Fibroblast of lung (primary cell): ENCODE data around the gene ZNF526. TPM values are rescaled to one million over a fixed set of nuclear protein-coding genes. Genes with fewer than 3 reads are reported as not detected.

ENCODE experiments used
- DNase-seq, 2 donors: peaks; one replicate each; pipeline versions ENCODE4 v3.0.0 to v3.0.0-alpha.2; 2010; ENCODE audit warnings: low read depth in 2 of 2
- H2AFZ ChIP-seq: 2 replicates; pipeline ENCODE4 v1.5.1; 2012; ENCODE audit warnings: low read length, control low read depth, inconsistent platforms
- H3K27ac ChIP-seq: 2 replicates; pipeline ENCODE4 v1.5.1; 2011; ENCODE audit warnings: low read length, control low read depth; ENCODE audit not compliant: insufficient read depth
- H3K27me3 ChIP-seq: 2 replicates; pipeline ENCODE4 v1.5.1; 2011; ENCODE audit warnings: mild to moderate bottlenecking, low read length; ENCODE audit not compliant: control insufficient read depth, insufficient read depth
- H3K36me3 ChIP-seq: 2 replicates; pipeline ENCODE4 v1.5.1; 2011; ENCODE audit warnings: low read length; ENCODE audit not compliant: control insufficient read depth, insufficient read depth
- H3K4me1 ChIP-seq: 2 replicates; pipeline ENCODE4 v1.5.1; 2011; ENCODE audit warnings: low read length; ENCODE audit not compliant: control insufficient read depth, insufficient read depth; ENCODE audit errors: extremely low read depth
- H3K4me2 ChIP-seq: 2 replicates; pipeline ENCODE4 v1.5.1; 2011; ENCODE audit warnings: low read length, control low read depth; ENCODE audit not compliant: insufficient read depth; ENCODE audit errors: extremely low read depth
- H3K4me3 ChIP-seq, 4 experiments: fragments of 200-600 bp in 1 of 4; sonication (generic) in 1 of 4; replicated peaks in 1 of 4; 2 replicates each; pipeline ENCODE4 v1.5.1; 2011 to 2016; ENCODE audit warnings: low read length in 4 of 4, low read depth in 3 of 4, mild to moderate bottlenecking in 3 of 4, control low read depth in 2 of 4, inconsistent platforms in 1 of 4, mixed read lengths in 1 of 4; ENCODE audit not compliant: insufficient read depth in 1 of 4; ENCODE audit errors: control extremely low read depth in 1 of 4
- H3K79me2 ChIP-seq: 2 replicates; pipeline ENCODE4 v1.5.1; 2012; ENCODE audit warnings: mild to moderate bottlenecking, low read length, inconsistent platforms; ENCODE audit not compliant: control insufficient read depth, insufficient read depth
- H3K9ac ChIP-seq: 2 replicates; pipeline ENCODE4 v1.5.1; 2011; ENCODE audit warnings: mild to moderate bottlenecking, low read length, control low read depth; ENCODE audit not compliant: insufficient read depth
- H3K9me3 ChIP-seq: 2 replicates; pipeline ENCODE4 v1.5.1; 2012; ENCODE audit warnings: low read depth, low read length; ENCODE audit not compliant: control insufficient read depth, insufficient read depth
- H4K20me1 ChIP-seq: 2 replicates; pipeline ENCODE4 v1.5.1; 2011; ENCODE audit warnings: low read length; ENCODE audit not compliant: control insufficient read depth, insufficient read depth; ENCODE audit errors: extremely low read depth
- CTCF ChIP-seq, 2 donors: IDR thresholded peaks in 1 of 2; conservative IDR thresholded peaks in 1 of 2; 1 replicate in 1 of 2; 2 replicates in 1 of 2; pipeline ENCODE4 v1.5.1; 2011 to 2012; ENCODE audit warnings: low read length in 2 of 2, control low read depth in 1 of 2, inconsistent platforms in 1 of 2, low read depth in 1 of 2, mild to moderate bottlenecking in 1 of 2
- EZH2 ChIP-seq: IDR thresholded peaks from 2 replicates; pipeline ENCODE4 v1.5.1; 2012; ENCODE audit warnings: low read length, control low read depth, mild to moderate bottlenecking; ENCODE audit errors: missing control alignments
- polyA plus RNA-seq, 2 donors: library from polyadenylated mRNA; depleted of rRNA in 1 of 2; stranded (reverse) in 1 of 2; unstranded in 1 of 2; fragments of >200 nt; gene quantifications; 2 replicates each; pipeline ENCODE4 v1.2.1, GENCODE V29; 2011 to 2012; ENCODE audit warnings: missing spikeins in 1 of 2
- total RNA-seq: library from RNA; depleted of rRNA; stranded (reverse); fragments of >200 nt; gene quantifications from 2 replicates; pipeline ENCODE4 v1.2.1, GENCODE V29; 2014

Gene ZNF526
- total and polyA plus RNA-seq, 2 donors (not counting 1 experiment from before 2014, with no cell fraction given) = 5.9 to 7.8 TPM

- H3K27ac ChIP-seq = no peak overlapping the region
- no peaks in the 10 kb centered on the region for H3K4me1 ChIP-seq
- no peak for TF ChIP-seq EZH2
- no peak for TF ChIP-seq CTCF (conservative IDR thresholded peaks at IDR 0.05 in 1 of 2, IDR thresholded peaks at IDR 0.05 in 1 of 2; ENCODE audit: low read depth in 1 of 2, low read length in 2 of 2)
- H4K20me1 ChIP-seq = no peaks in the 10 kb centered on the region
- no peaks in the 10 kb centered on the region for H3K9me3 ChIP-seq
- no peak for DNase-seq
- no peak overlapping the region for H2AFZ ChIP-seq
- H3K4me2 ChIP-seq = no peak overlapping the region
- no peaks in the 10 kb centered on the region for H3K27me3 ChIP-seq
- no peaks in the 10 kb centered on the region for H3K79me2 ChIP-seq
- H3K36me3 ChIP-seq = peaks cover 17% of the 10 kb centered on the region
- H3K9ac ChIP-seq = no peak overlapping the region
- no peak overlapping the region for H3K4me3 ChIP-seq
These were observed 21.3 kb upstream of the ZNF526 start for GRCh38 chr19:42198676-42199439.

DNA sequence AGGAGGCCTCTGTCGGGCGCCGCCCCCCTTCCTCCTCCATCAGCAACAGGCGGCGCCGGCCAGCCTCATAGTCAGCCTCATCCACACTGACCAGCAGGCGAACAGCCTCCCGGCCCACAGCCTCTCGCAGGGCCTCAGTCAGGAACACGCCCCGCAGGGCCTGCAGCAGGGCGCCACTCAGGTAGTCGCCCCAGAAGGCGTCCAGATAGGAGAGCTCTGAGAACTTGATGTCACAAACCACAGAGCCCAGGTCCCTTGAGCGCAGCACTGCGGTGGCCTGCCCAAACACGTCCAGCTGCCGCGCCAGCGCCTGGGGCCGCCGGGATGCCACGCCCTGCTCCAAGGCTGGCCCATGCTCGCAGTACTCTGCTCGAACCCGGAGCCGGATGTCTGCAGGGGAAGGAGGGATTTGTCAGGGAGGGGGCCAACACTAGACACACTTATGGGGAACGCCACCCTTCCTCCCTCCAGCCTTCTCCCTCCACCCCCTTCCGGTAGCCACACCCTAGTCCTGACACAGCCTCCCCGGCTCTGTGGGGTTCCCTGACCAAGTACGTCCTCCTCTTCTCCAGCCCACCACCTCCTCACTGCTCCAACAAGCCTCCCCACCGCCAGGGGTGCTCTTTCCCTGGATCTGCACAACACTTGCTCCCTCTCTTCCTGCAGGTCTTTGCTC, 20.5 kb upstream of the ZNF526 start:
- TF ChIP-seq EZH2 = no peak
- no peak for TF ChIP-seq CTCF (conservative IDR thresholded peaks at IDR 0.05 in 1 of 2, IDR thresholded peaks at IDR 0.05 in 1 of 2; ENCODE audit: low read depth in 1 of 2, low read length in 2 of 2)
- no peaks in the 10 kb centered on the region for H3K27me3 ChIP-seq
- H4K20me1 ChIP-seq = no peaks in the 10 kb centered on the region
- H3K4me1 ChIP-seq = no peaks in the 10 kb centered on the region
- H3K9ac ChIP-seq = no peak overlapping the region
- no peaks in the 10 kb centered on the region for H3K9me3 ChIP-seq
- DNase-seq = no peak
- no peak overlapping the region for H2AFZ ChIP-seq
- no peaks in the 10 kb centered on the region for H3K79me2 ChIP-seq
- H3K36me3 ChIP-seq = peaks cover 18% of the 10 kb centered on the region
- no peak overlapping the region for H3K4me2 ChIP-seq
- no peak overlapping the region for H3K27ac ChIP-seq
- H3K4me3 ChIP-seq = no peak overlapping the region

- H3K4me2 ChIP-seq = no peak overlapping the region
- TF ChIP-seq EZH2 = no peak
- TF ChIP-seq CTCF (conservative IDR thresholded peaks at IDR 0.05 in 1 of 2, IDR thresholded peaks at IDR 0.05 in 1 of 2; ENCODE audit: low read depth in 1 of 2, low read length in 2 of 2) = no peak
- H3K27me3 ChIP-seq = no peaks in the 10 kb centered on the region
- H4K20me1 ChIP-seq = no peaks in the 10 kb centered on the region
- H2AFZ ChIP-seq = no peak overlapping the region
- no peak overlapping the region for H3K4me3 ChIP-seq
- no peak for DNase-seq
- H3K79me2 ChIP-seq = no peaks in the 10 kb centered on the region
- no peak overlapping the region for H3K9ac ChIP-seq
- H3K36me3 ChIP-seq = peaks cover 18% of the 10 kb centered on the region
- H3K9me3 ChIP-seq = no peaks in the 10 kb centered on the region
- H3K4me1 ChIP-seq = no peaks in the 10 kb centered on the region
- no peak overlapping the region for H3K27ac ChIP-seq
These were observed 19.9 kb upstream of the ZNF526 start for GRCh38 chr19:42200116-42200715.
